HFF-Myc (cell line): Measurements from ENCODE around the gene GATAD2A.
A peak's percentile ranks its signal among the peaks of the same experiment; 100 is the strongest.
"Not testable (repeated sequence)": the region's sequence is repeated elsewhere in the genome, so short reads cannot be mapped to it uniquely, and the experiment has no call there.

Experiments
- DNase-seq: peaks from one replicate; pipeline ENCODE4 v3.0.0-alpha.2; 2011; ENCODE audit warnings: low read depth; ENCODE audit errors: extremely low read depth
- H3K4me3 ChIP-seq: replicated peaks from 2 replicates; pipeline ENCODE4 v1.5.1; 2011; ENCODE audit warnings: low read depth, mild to moderate bottlenecking, control low read depth, low read length
- TF ChIP-seq, protein P1 (sequence below): IDR thresholded peaks from 2 replicates; pipeline ENCODE4 v1.5.1; 2012; ENCODE audit warnings: mild to moderate bottlenecking, low read depth, low read length, control low read depth; ENCODE audit errors: missing control alignments

GATAD2A gene

DNA sequence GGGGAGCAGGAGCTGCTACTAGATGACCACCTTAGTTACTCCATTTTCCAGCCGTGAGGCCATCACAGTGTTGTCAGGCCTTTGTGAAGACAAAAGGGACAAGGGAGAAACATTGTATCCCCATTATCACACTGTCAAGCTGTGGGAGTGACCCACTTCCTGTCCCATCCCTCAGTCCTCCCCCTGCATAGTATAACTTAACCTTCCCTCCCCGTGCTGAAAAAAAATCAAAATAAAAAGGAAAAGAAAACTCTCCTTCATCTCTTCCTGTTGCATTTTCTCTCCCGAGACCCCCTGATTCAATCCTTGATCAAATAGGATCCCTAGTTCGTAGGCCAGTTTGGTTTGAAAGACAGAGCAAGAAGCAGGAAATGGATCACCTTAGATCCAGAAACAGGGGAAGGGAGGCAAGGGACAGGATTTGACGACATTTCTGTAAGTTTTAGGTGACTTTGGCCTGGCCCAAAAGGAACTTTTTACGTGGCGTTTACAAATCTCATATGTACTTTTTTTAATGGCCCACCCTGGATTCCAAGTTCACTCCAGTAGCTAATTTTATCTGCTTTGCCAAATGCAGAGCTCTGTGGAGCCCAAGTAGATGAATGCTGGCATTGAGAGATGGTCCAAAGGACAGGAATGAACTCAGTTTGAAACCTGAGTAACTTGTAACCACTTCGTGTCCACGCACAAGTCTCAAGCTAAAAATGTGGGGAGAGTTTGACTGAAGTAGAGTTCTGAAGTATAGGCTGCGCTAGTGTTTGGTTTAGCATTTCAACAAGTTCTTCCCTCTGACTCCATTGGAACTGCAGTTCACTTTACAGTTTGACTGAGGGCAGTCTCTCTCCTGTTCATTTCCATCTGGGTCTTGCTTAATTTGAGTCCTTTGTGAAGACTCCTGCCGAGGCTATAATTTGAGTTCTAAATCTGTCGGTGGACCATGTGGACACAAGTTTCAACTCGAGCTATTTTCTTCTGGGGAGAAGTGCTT is 16.6 kb upstream of the GATAD2A start:
- TF ChIP-seq, protein P1, sequence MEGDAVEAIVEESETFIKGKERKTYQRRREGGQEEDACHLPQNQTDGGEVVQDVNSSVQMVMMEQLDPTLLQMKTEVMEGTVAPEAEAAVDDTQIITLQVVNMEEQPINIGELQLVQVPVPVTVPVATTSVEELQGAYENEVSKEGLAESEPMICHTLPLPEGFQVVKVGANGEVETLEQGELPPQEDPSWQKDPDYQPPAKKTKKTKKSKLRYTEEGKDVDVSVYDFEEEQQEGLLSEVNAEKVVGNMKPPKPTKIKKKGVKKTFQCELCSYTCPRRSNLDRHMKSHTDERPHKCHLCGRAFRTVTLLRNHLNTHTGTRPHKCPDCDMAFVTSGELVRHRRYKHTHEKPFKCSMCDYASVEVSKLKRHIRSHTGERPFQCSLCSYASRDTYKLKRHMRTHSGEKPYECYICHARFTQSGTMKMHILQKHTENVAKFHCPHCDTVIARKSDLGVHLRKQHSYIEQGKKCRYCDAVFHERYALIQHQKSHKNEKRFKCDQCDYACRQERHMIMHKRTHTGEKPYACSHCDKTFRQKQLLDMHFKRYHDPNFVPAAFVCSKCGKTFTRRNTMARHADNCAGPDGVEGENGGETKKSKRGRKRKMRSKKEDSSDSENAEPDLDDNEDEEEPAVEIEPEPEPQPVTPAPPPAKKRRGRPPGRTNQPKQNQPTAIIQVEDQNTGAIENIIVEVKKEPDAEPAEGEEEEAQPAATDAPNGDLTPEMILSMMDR: no peak
- H3K4me3 ChIP-seq: no peak overlapping the region
- DNase-seq: no peak

DNA sequence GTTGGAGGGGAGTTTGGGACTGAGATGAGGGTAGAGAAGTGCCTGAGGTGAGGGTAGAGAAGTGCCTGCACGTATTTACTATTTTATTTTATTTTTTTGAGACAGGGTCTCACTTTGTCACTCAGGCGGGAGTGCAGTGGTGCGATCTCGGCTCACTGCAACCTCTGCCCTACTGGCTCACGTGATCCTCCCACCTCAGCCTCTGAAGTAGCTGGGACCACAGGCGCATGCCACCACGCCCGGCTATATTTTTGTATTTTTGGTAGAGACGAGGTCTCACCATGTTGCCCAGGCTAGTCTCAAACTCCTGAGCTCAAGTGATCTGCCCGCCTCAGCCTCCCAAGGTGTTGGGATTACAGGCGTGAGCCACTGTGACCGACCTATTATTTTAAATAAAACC is 15.8 kb upstream of the GATAD2A start:
- not testable (repeated sequence) for H3K4me3 ChIP-seq, DNase-seq

DNA sequence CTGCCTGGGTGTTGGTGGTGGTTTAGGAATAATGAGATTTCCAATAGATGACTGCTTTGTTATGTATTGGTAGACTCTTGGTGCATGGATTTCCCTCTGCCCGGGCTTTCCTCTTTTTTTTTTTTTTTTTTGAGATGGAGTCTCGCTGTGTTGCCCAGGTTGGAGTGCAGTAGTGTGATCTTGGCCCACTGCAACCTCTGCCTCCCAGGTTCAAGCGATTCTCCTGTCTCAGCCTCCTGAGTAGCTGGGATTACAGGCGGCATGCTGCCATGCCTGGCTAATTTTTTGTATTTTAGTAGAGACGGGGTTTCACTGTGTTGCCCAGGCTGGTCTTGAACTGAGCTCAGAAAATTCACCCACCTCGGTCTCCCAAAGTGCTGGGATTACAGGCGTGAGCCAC is 11.1 kb upstream of the GATAD2A start:
- DNase-seq, H3K4me3 ChIP-seq: not testable (repeated sequence)

DNA sequence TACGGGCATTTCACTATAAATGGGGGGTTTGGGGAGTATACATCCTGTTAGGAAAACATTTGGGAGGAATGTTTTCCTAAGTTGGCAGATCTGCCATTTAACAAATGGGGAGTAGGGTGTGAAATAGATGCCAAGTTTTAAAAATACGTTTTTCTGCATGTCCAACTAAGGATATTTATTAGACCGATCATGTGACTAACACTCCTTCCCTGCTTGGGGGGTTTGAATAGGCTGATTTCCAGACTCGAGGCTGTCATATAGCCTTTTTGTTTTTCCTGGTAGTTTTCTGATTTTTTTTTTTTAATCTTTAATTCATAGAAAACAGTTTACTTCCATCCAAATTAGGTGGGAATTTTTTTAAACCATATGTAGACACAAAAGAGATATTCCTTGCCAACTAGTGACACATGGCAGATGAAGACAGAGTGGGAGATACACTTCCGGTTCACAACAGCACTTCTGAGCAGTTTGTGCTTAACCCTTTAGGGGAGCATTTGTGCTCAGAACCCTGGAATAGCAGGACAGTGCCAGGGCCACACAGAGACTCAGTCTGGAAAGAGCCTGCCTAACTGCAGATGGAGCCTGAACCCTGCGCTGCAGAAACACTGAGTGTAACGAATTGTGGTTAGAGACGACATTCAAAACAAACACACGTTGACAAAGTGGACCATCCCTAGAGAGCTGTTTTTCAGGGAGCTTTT is 5.6 kb upstream of the GATAD2A start:
- H3K4me3 ChIP-seq: no peak overlapping the region
- TF ChIP-seq, protein P1: no peak
- DNase-seq: peak; percentile 47

DNA sequence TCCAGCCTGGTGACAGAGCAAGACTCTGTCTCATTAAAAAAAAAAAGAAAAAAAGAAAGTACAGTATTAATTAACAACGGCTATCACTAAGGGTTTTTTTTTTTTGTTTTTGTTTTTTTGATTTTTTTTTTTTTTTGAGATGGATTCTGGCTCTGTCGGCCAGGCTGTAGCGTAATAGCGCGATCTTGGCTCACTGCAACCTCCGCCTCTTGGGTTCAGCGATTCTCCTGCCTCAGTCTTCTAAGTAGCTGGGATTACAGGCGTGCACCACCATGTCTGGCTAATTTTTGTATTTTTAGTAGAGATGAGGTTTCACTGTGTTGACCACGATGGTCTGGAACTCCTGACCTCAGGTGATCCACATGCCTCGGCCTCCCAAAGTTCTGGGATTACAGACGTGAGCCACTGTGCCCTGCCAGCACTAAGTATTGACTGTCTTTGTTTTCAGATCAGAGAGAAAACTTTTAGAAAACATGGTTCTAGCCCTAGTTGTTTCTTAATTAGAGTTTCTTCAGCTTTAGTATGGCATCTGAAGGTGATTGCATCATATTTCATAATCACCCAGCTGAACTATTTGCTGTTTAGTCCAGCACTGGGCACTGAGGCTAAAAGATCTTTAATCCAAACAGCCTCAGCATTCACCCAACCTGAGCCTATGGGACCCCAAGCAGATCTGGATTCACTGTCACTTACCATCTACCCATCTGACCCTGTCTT is 2.7 kb upstream of the GATAD2A start:
- no peak overlapping the region for H3K4me3 ChIP-seq
- TF ChIP-seq, protein P1: no peak
- no peak for DNase-seq

DNA sequence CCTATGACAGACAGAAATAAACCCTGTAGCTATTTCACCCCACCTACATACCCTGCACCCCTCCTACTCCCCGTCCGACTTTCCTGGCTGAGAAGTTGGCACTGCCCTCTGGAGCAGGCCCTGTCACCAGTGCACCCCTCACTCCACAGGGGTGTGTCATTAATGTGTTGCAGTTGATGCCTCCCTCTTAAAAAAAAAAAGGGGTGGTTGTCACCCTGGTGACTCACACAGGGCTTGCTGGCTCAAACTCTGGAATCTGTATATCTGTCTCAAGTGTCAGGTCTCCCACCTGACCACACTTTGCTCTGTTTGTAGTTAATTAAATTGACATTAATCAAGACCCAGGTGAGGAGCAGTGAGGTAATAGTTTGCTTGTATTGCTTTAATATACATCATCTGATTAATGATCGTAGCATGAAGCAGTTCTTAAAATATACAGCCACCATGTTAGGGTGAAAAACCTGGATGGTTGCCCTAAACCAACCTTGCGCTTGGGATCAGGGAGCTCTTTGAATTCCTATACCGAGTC is 2.0 kb upstream of the GATAD2A start:
- DNase-seq: no peak
- H3K4me3 ChIP-seq: no peak overlapping the region
- TF ChIP-seq, protein P1: no peak

DNA sequence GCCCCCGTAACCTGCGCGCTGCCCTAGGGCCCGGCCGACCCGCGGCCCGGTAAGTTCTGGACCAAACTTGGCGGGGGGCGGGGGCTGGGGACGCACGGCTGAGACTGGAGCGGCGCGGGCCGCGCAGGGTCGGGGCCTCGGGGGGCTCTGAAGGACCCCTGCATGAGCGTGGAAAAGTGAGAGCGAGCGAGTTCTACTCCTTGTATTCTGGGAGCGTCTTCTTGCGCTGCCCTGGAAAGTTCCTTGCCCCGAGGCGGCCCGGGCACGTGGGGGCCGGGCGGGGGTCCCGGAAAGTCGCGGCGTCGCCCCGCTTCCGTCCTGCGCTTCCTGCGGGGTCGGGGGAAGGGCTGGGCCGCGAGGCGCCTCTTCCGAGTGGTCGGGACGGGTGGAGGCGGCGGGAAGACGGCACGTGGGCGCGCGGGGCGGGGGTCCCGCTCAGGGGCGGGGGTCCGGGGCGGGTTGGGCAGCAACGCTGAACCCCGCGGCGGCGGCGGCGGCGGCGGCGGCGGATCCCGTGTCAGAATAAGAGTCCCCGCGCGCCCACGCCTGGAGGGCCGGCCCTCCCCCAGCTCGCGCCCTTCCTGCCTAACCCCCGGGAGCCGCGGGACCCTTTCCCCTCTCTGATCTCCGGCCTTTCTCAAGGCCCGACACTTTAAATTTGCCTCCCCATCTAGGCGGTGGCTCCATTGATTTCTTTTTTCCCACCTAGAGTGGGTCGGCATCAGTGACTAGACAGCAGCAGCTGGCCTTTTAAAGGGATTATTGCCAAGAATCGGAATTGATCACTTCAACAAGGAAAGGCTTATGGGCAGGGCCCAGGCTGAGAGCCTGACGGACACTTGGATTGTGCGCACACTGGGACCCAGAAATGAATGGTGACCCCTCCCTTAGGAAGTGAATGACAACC is 749 bp downstream of the GATAD2A start:
- peak overlapping the region; percentile 91 for H3K4me3 ChIP-seq
- TF ChIP-seq, protein P1: no peak
- no peak for DNase-seq
